CD14-positive monocyte (primary cell): ENCODE results near the gene ANKRD28. TPM values are rescaled to one million over a fixed set of nuclear protein-coding genes. Genes with fewer than 3 reads are reported as not detected.
A peak's percentile ranks its signal among the peaks of the same experiment; 100 is the strongest.

Source experiments
- DNase-seq, 3 donors: peaks; one replicate each; pipeline ENCODE4 v3.0.0-alpha.2; 2011 to 2022
- H2AFZ ChIP-seq: 2 replicates; pipeline ENCODE4 v1.6.0; 2012; ENCODE audit warnings: mild to moderate bottlenecking, low read depth, low read length, inconsistent platforms; ENCODE audit not compliant: insufficient read depth, poor library complexity, severe bottlenecking
- H3K27ac ChIP-seq, 2 donors: 1 replicate in 1 of 2; 2 replicates in 1 of 2; pipeline ENCODE4 v1.5.1; 2012 to 2013; ENCODE audit warnings: low read length in 2 of 2, control low read depth in 1 of 2, inconsistent platforms in 1 of 2, low read depth in 1 of 2, mild to moderate bottlenecking in 1 of 2
- H3K27me3 ChIP-seq, 2 donors: one replicate each; pipeline versions ENCODE4 v1.6.0 to v1.6.1; 2011 to 2013; ENCODE audit warnings: low read length in 2 of 2; ENCODE audit not compliant: control insufficient read depth in 2 of 2, insufficient read depth in 2 of 2
- H3K36me3 ChIP-seq, 2 donors: replicated peaks in 1 of 2; 1 replicate in 1 of 2; 2 replicates in 1 of 2; pipeline versions ENCODE4 v1.5.1 to v1.6.1; 2012 to 2013; ENCODE audit warnings: low read length in 2 of 2, control low read depth in 1 of 2, inconsistent platforms in 1 of 2, mild to moderate bottlenecking in 1 of 2; ENCODE audit not compliant: insufficient read depth in 2 of 2, control insufficient read depth in 1 of 2
- H3K4me1 ChIP-seq, 2 donors: 1 replicate in 1 of 2; 2 replicates in 1 of 2; pipeline versions ENCODE4 v1.5.1 to v1.6.1; 2012 to 2013; ENCODE audit warnings: low read length in 2 of 2, control low read depth in 1 of 2, inconsistent platforms in 1 of 2, mild to moderate bottlenecking in 1 of 2, moderate library complexity in 1 of 2; ENCODE audit not compliant: insufficient read depth in 2 of 2, control insufficient read depth in 1 of 2
- H3K4me2 ChIP-seq: replicated peaks from 2 replicates; pipeline ENCODE3; 2012; ENCODE audit warnings: low read length, moderate library complexity, mild to moderate bottlenecking; ENCODE audit not compliant: poor library complexity, severe bottlenecking; ENCODE audit errors: extremely low read depth
- H3K4me3 ChIP-seq, 3 experiments: fragments of 200-600 bp in 1 of 3; sonication (generic) in 1 of 3; replicated peaks in 1 of 3; 1 replicate in 2 of 3; 2 replicates in 1 of 3; pipeline ENCODE4 v1.5.1; 2011 to 2013; ENCODE audit warnings: low read length in 3 of 3, mild to moderate bottlenecking in 3 of 3, control low read depth in 2 of 3, low read depth in 2 of 3, inconsistent platforms in 1 of 3, moderate library complexity in 1 of 3
- H3K79me2 ChIP-seq: 2 replicates; pipeline ENCODE4 v1.6.0; 2012; ENCODE audit warnings: mild to moderate bottlenecking, control low read depth, inconsistent platforms, low read length, moderate library complexity; ENCODE audit not compliant: insufficient read depth
- H3K9ac ChIP-seq: 2 replicates; pipeline ENCODE4 v1.6.0; 2017; ENCODE audit warnings: low read length, mild to moderate bottlenecking; ENCODE audit not compliant: insufficient read depth, poor library complexity, severe bottlenecking
- H3K9me3 ChIP-seq, 2 donors: replicated peaks in 1 of 2; 1 replicate in 1 of 2; 2 replicates in 1 of 2; pipeline versions ENCODE4 v1.5.1 to v1.6.1; 2012 to 2013; ENCODE audit warnings: low read length in 2 of 2, control low read depth in 1 of 2; ENCODE audit not compliant: control insufficient read depth in 1 of 2, insufficient read depth in 1 of 2
- H4K20me1 ChIP-seq: 2 replicates; pipeline ENCODE4 v1.6.0; 2012; ENCODE audit warnings: mild to moderate bottlenecking, low read length, control low read depth, moderate library complexity; ENCODE audit not compliant: insufficient read depth
- H3K27ac Mint-ChIP-seq, 7 donors: one replicate each; pipeline ENCODE4 v1.8.0; 2020; ENCODE audit warnings: mild to moderate bottlenecking in 7 of 7, mixed read lengths in 7 of 7, moderate library complexity in 6 of 7, inconsistent platforms in 2 of 7
- H3K27me3 Mint-ChIP-seq, 3 donors: one replicate each; pipeline ENCODE4 v1.8.0; 2021 to 2022; ENCODE audit warnings: low read depth in 3 of 3, mild to moderate bottlenecking in 3 of 3, mixed read lengths in 3 of 3, moderate library complexity in 3 of 3, inconsistent platforms in 1 of 3
- H3K36me3 Mint-ChIP-seq, 2 donors: one replicate each; pipeline ENCODE4 v1.8.0; 2020; ENCODE audit warnings: mixed read lengths in 2 of 2, inconsistent platforms in 1 of 2, mild to moderate bottlenecking in 1 of 2
- H3K4me1 Mint-ChIP-seq: one replicate; pipeline ENCODE4 v1.8.0; 2020; ENCODE audit warnings: mild to moderate bottlenecking, mixed read lengths
- H3K4me3 Mint-ChIP-seq, 2 donors: one replicate each; pipeline ENCODE4 v1.8.0; 2020; ENCODE audit warnings: mild to moderate bottlenecking in 2 of 2, mixed read lengths in 2 of 2, moderate library complexity in 1 of 2
- H3K9me3 Mint-ChIP-seq, 7 donors: one replicate each; pipeline ENCODE4 v1.8.0; 2020 to 2022; ENCODE audit warnings: mixed read lengths in 7 of 7, mild to moderate bottlenecking in 6 of 7, moderate library complexity in 6 of 7, inconsistent platforms in 2 of 7
- WGBS: methylation state at CpG from one replicate; pipeline ENCODE4 v1.1.5; 2013; ENCODE audit warnings: missing lambda C conversion rate; ENCODE audit not compliant: insufficient coverage; 5-methylcytosine and 5-hydroxymethylcytosine counted together
- intact Hi-C, 2 donors: fragments of 100-400 bp; cut with micrococcal nuclease; formaldehyde crosslinking; loops; one replicate each; pipeline versions ENCODE4 v1.15.0 to v1.15.1; 2023
- polyA plus RNA-seq, 3 donors: library from polyadenylated mRNA; depleted of rRNA in 1 of 3; unstranded in 2 of 3; stranded (reverse) in 1 of 3; fragments of 300-500 nt in 2 of 3; fragments of >200 nt in 1 of 3; fragmentation: Illumina TruSeq in 2 of 3; gene quantifications; 1 replicate in 2 of 3; 2 replicates in 1 of 3; pipeline ENCODE4 v1.2.3, GENCODE V29; 2012 to 2021
- TF ChIP-seq, protein P1 (sequence below): fragments of 200-600 bp; IDR thresholded peaks from one replicate; pipeline ENCODE4 v1.8.0; 2022; ENCODE audit warnings: antibody characterized with exemption, mild to moderate bottlenecking

The ANKRD28 gene
- polyA plus RNA-seq, 3 donors = 5.9 to 11.5 (median 7.9) TPM

DNA sequence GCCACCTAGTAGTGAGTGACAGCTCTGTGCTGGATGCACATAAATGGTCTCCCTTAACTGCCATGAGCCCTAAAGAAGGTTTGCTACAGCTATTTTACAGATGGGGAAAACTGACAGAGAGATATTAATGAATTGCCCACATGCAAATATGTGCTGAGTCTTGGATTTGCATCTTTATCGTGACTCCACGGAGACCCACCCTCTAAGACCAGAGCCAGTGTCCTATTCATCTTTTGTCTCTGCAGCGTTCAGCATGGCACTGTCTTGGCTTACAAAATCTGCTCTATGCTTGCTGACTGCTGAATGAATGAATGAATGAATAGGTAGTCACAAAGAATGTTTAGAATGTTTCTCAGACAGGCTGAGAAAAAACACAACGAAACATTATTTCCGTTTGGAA, 147.9 kb downstream of the ANKRD28 start:
- Mint-ChIP-seq H3K27ac (no peak overlapping the region), H3K4me1 (peaks cover 17% of the 10 kb centered on the region), H3K27me3 (peaks cover 40 to 56% (median 42%) of the 10 kb centered on the region in 3 donors), H3K9me3 (peaks cover 1 to 14% (median 6%) of the 10 kb centered on the region in 7 donors), H3K36me3 (peaks cover 20 to 24% of the 10 kb centered on the region in 2 donors), H3K4me3 (peak overlapping the region in 1 of 2 donors; percentile 53)
- DNase-seq = no peak
- no peak overlapping the region for H3K9ac ChIP-seq
- no peak overlapping the region for H3K27ac ChIP-seq
- no CpG with 5 or more reads among the region's 5 CpGs for WGBS
- intact Hi-C loops = no loop called here
- TF ChIP-seq, protein P1, sequence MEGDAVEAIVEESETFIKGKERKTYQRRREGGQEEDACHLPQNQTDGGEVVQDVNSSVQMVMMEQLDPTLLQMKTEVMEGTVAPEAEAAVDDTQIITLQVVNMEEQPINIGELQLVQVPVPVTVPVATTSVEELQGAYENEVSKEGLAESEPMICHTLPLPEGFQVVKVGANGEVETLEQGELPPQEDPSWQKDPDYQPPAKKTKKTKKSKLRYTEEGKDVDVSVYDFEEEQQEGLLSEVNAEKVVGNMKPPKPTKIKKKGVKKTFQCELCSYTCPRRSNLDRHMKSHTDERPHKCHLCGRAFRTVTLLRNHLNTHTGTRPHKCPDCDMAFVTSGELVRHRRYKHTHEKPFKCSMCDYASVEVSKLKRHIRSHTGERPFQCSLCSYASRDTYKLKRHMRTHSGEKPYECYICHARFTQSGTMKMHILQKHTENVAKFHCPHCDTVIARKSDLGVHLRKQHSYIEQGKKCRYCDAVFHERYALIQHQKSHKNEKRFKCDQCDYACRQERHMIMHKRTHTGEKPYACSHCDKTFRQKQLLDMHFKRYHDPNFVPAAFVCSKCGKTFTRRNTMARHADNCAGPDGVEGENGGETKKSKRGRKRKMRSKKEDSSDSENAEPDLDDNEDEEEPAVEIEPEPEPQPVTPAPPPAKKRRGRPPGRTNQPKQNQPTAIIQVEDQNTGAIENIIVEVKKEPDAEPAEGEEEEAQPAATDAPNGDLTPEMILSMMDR = no peak
- H4K20me1 ChIP-seq = no peaks in the 10 kb centered on the region
- H2AFZ ChIP-seq = no peak overlapping the region
- H3K4me1 ChIP-seq = peaks cover 15 to 17% of the 10 kb centered on the region in 2 donors
- H3K4me3 ChIP-seq = no peak overlapping the region
- H3K79me2 ChIP-seq = no peaks in the 10 kb centered on the region
- peaks cover 0 to 4% of the 10 kb centered on the region in 2 donors for H3K36me3 ChIP-seq
- H3K9me3 ChIP-seq = peaks cover 0 to under 1% of the 10 kb centered on the region in 2 donors
- H3K27me3 ChIP-seq = peaks cover 5 to 6% of the 10 kb centered on the region in 2 donors
- H3K4me2 ChIP-seq = no peak overlapping the region

DNA sequence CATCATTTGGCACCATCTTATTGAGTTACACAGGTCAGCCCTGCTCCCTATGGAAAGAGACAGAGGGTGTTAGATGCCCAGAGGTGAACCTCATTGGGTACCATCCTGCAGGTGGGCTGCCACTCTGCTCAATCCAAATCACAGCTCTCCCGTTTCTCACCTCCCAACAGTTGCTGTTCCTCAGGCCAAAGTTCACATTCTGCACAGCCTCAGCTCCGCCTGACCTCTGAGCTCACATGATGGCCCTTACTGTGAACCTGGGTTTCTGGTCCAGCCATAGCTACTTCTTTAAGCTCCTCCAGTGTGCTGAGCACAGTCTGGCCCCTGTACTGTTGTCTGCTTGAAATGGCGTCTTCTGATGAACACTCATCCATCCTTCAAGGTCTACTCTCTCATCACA, 148.4 kb downstream of the ANKRD28 start:
- Histone ChIP-seq H3K9ac (no peak overlapping the region), H3K27ac (no peak overlapping the region), H3K79me2 (no peaks in the 10 kb centered on the region), H2AFZ (no peak overlapping the region), H3K9me3 (no peaks in the 10 kb centered on the region), H3K4me3 (no peak overlapping the region), H3K4me1 (peaks cover 15 to 17% of the 10 kb centered on the region in 2 donors), H3K36me3 (peaks cover 0 to 9% of the 10 kb centered on the region in 2 donors), H4K20me1 (no peaks in the 10 kb centered on the region), H3K4me2 (no peak overlapping the region), H3K27me3 (peaks cover 5 to 6% of the 10 kb centered on the region in 2 donors)
- Mint-ChIP-seq H3K27me3 (peaks cover 40 to 52% (median 42%) of the 10 kb centered on the region in 3 donors), H3K36me3 (peaks cover 25 to 29% of the 10 kb centered on the region in 2 donors), H3K4me1 (peaks cover 17% of the 10 kb centered on the region), H3K27ac (no peak overlapping the region), H3K4me3 (peak overlapping the region in 1 of 2 donors; percentile 53), H3K9me3 (peaks cover 0 to 10% (median 4%) of the 10 kb centered on the region in 7 donors)
- TF ChIP-seq, protein P1 = no peak
- DNase-seq = no peak
- 100% methylated on average over 3 of the region's 3 CpGs for WGBS
- intact Hi-C loops = no loop called here
